ENCODE measurements around the gene SLC16A12. TPM values are rescaled to one million over a fixed set of nuclear protein-coding genes. Genes with fewer than 3 reads are reported as not detected.

The SLC16A12 gene
- total and polyA plus RNA-seq, 2 of the 13 experiments (the other 11 are each of a cell fraction or from before 2014, with no cell fraction given): 0.02 TPM; not detected in 1

GRCh38 chr10:89414879-89415821 is 120.2 kb downstream of the SLC16A12 start (continued):
- no peak for TF ChIP-seq ZBTB34 (CRISPR knock-in tag; IDR thresholded peaks at IDR 0.05)
- no peak for TF ChIP-seq CREM (IDR thresholded peaks at IDR 0.05)
- no peak for TF ChIP-seq CREM (CRISPR knock-in tag; IDR thresholded peaks at IDR 0.05)
- no peak for TF ChIP-seq PHB2 (IDR thresholded peaks at IDR 0.05; ENCODE audit: partially characterized antibody)
- no peak for TF ChIP-seq KLF12 (CRISPR knock-in tag; IDR thresholded peaks at IDR 0.05; ENCODE audit: borderline replicate concordance)
- TF ChIP-seq E2F1 (CRISPR knock-in tag; IDR thresholded peaks at IDR 0.05): no peak; the same call in 1 of the 2 replicates
- no peak for TF ChIP-seq ONECUT2 (CRISPR knock-in tag; IDR thresholded peaks at IDR 0.05)
- no peak for TF ChIP-seq NFAT5 (CRISPR knock-in tag; IDR thresholded peaks at IDR 0.05)
- TF ChIP-seq ZNF326 (CRISPR knock-in tag; IDR thresholded peaks at IDR 0.05; ENCODE audit: borderline replicate concordance): no peak
- peak; percentile 86 for TF ChIP-seq ARID2 (CRISPR knock-in tag; IDR thresholded peaks at IDR 0.05; ENCODE audit: borderline replicate concordance)
- TF ChIP-seq ZNF580 (CRISPR knock-in tag; IDR thresholded peaks at IDR 0.05; ENCODE audit: borderline replicate concordance, low read depth): no peak
